GM19023 (cell line): ENCODE data around the gene SLC39A12.
"Not testable (repeated sequence)": the region's sequence is repeated elsewhere in the genome, so short reads cannot be mapped to it uniquely, and the experiment has no call there.

Source experiments
- ATAC-seq: cut with Tn5 transposase; IDR thresholded peaks from one replicate; pipeline ENCODE4 v1.9.1; 2021; ENCODE audit warnings: mild to moderate bottlenecking, moderate library complexity; ENCODE audit not compliant: unreplicated experiment

Gene SLC39A12

DNA sequence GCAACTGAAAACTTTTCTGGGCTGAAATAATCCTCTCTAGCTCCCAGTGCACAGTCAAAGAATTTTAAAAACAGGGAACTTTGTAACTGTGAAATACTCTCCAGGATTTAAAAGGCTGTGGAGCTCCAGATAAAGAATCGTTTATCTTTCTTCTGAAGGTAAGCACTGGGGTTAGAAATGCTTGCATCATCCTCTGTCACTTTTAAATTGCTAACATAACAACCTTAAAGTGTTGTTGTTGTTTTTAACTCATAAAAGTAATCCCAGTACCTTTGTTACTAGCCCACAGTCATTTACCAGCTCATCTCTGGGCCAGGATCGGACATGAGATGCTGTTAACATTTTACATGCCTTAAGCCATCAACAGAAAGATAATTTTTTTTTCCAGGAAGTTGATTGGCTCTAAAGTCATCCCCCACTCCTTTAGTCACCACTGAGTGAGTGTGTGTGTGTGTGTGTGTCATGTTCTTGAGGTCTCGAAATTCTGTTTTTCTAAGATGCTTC, at the start of gene SLC39A12:
Gene SLC39A12 (plus strand): TSS at position 51 of the 504 bp plus-strand sequence. CDS start 1,359 bp downstream, outside the sequence.
- no peak for ATAC-seq

DNA sequence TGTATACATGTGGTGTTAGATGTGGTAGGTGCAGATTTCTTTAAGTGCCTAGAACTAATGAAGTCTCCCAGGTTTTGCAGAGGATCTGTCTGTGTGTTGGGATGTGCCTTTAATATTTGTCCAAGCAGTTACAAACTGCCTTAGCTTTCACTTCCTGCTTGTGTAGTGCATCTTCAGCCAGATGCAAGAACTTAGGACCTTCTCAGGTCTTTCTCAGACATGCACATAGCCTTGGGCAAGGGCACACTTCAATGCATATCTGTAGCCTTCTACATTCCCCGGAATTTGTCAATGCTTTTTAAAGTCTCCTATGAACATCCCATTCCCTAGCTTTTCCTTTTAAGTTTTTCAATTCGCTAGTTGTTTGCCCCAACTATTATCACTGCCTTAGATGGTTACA, 47.2 kb upstream of the SLC39A12 start:
- ATAC-seq = no peak

DNA sequence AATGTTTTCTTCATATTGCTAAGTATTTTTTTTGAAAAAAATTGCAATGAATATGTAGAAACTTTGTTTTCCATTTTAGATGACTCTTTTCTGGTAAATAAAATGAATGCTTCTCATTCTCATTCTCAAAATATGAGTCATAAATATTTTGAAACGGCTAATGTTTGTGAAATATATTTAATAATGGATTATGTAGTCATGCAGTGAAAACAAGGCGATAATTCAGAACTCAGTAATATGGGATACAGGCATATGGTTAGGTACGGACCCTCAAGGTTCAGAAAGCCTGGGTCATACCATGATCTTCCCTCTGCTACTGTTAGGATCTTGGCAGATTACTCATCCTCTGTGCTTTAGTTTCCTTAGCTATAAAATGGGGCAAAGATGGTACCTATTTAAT, 46.2 kb upstream of the SLC39A12 start:
- ATAC-seq = no peak

DNA sequence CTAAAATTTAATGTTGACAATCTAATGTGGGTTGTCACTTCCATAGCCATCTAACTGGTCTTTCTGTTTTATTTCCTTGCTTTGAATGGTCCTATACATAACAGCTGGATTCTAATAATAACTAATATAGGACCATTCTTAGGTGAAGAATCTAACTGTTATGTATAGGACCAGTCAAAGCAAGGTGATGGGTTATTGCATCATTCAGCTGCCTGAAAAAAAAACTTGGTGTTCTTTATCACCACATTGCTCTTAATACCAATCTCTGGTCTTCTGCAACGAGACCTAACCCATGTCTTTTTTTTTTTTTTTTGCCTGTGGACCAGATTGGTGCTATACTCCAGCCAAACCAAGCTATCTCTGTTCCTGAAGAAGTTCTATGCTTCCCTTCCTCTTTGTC, 45.7 kb upstream of the SLC39A12 start:
- ATAC-seq = no peak

DNA sequence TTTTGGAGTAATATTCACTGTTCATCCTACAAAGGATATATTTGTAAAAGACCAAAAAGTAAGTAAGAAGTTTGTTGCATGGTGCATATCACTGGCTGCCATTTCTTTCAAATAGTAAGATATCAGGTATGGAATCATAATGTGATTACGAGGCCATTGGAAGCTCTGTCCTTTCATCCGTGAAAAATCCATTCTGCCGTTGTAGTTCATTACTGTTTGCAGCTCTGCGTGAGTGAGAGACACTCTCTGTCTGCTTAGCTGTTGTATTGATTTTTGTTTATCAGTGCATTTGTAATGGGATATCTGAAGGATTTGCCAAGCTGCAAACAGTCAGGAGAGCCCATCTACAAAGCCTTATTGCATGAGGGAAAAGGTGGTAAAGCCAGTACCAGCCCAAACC, 44.1 kb upstream of the SLC39A12 start:
- ATAC-seq = no peak

DNA sequence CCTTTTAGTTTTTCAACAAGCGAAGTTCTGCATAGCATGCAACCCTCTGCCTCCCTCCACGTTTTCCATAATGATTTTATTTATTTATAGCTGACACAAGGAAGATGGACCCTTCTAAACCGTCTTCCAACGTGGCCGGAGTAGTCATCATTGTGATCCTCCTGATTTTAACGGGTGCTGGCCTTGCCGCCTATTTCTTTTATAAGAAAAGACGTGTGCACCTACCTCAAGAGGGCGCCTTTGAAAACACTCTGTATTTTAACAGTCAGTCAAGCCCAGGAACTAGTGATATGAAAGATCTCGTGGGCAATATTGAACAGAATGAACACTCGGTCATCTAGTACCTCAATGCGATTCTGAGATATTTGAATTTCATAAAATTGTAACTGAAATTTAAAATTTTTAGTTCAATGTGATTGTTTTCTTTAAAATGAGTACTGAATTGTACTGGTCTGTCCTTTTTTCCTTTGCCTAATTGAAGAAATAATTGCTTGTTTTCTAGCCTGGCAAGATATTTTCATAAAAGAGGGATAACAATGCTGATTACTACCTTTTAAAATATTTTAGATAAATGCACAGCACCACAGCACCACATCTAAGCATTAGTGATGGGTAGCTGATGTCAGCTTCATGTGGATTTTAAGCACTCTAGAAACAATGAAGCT, 41.5 kb upstream of the SLC39A12 start:
- no peak for ATAC-seq

DNA sequence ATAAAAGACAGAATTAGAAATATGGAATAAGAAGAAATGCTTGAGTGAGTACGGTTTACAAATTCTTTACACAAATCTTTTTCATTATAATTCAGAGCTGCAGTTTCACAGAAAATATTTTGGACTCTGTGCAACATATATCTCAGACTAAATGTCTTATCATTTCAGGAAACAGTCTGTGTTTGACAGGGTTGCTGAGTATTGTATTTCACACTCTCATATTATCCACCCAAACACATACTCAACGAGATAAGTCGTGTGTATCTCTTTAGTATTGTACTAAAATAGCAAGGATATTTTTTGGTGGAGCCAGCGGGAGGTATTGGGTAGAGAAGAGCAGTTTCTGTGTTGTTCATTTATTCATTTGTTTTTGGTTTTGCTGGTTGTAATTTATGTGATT, 39.0 kb upstream of the SLC39A12 start:
- no peak for ATAC-seq

DNA sequence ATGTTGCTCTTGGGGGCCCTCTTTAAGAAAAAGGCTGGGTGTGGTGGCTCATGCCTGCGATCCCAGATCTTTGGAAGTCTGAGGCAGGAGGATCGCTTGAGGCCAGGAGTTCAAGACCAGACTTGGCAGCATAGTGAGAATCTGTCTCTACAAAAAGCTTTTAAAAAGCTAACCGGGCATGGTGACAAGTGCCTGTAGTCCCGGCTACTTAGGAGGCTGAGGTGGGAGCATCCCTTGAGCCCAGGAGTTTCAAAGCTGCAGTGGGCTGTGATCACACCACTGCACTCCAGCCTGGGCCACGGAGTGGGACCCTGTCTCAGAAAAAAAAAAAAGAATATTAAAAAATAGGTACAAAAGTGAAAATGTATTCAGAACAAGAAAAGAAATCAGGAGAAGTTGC, 38.1 kb upstream of the SLC39A12 start:
- no peak for ATAC-seq

DNA sequence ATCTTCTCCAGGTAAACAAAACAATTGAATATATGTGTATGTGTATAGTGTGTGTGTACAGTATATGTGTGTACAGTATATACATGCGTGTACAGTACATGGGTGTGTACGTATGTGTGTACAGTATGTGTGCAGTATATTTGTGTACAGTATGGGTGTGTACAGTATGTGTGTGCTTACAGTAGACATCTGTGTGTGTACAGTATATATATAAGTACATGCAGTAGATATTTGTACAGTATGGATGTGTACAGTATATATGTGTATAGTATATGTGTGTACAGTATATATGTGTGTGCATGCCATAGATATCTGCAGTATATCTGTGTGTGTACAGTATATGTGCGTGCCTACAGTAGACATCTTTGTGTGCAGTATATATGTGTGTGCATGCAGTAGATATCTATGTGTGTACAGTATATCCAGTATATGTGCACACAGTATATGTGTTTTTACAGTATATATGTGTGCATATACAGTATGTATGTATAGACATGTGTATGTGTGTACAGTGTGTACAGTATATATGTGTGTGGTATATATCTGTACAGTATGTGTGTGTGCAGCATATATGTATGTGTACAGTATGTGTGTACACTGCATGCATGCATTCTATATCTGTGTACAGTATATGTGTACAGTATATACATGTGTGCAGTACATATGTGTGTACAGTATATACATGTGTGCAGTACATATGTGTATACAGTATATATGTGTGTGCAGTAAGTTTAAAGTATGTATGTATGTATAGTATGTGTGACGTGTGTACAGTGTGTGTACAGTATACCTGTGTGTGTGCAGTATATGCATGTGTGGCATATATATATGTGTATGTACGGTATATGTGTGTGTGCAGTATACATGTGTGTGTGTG, 37.3 kb upstream of the SLC39A12 start:
- ATAC-seq = no peak

DNA sequence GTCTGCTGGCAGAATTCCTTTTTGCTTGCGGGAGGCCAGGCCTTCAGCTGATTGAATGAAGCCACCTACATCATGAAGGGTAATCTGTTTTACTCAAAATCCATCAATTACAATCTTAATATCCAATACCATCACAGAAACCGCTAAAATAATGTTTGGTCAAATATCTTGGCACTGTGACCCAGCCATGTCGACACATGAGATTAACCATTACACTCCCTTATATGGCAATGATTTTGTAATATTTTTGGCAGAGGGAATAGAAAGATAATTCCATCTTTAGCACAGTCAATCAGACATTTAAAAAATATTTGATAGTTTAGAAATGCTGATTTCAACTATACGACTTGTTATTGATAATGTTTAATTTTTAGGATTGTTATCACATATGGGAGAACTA, 36.5 kb upstream of the SLC39A12 start:
- no peak for ATAC-seq

DNA sequence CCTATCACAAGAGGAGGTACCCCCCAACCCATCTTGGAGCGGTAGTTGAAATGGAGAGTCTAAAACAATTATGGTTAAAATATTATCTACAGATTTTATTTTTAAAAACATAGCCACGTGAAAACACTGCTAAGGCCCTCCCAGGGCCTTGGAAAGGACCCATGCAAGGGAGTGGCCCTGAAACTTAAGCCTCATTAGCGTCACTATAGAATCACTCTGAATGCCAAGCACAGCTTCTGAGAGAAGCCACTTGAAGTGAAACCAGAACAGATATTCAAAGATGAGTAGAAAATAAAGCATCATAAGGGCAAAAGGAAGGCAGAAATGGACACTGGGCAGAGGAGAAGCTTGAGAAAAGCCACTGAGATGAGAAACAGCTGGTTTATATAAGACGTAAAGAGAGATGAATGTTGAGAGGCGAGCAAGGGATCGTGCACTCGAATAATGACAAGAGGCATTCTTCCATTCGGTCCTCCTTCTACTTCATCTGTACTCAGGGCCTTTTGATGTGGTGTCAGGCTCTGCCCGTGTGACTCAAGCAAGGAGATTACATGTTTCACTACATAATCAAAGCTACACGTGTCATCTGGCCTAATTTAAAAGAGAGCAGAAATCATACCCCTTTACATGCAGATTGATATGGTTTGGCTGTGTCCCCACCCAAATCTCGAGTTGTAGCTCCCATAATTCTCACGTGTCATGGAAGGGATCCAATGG, 33.4 kb upstream of the SLC39A12 start:
- no peak for ATAC-seq

DNA sequence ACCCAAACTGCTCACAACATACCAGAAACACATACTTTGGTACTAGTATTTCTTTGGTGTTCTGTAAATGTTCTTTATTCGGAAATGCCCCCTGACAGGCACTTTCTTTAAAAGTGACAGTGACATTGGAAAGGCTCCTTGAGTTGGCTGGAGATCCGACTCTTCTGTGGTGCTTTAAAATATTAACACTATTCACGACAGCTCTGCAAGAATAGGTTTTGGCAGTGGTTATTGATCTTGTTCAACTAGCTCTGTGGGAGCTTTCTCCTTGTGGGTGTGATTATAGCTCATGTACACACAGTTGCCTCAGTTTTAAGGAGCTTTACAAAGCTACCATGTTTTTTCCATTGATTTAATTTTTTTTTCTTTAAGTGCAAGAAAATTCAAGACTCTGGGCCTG, 30.3 kb upstream of the SLC39A12 start:
- no peak for ATAC-seq

DNA sequence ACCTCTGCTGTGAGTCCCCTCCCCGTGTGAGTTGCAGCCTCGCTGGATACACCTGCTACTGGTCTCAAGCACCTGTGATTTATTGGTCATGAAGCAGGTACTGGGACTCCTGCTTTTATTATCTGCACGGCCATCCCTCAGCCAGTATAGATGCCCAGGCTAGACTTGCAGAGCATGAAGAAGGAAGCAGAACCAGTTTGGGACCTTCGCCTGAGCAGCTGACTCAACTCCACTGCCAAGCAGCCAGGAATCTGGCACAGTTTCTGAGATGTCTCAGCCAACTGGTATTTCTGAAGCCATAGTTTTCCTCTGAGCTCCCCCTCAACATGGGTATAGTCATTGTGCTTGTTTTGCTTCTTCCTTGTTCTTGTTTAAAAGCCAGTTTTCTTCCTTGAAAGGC, 28.0 kb upstream of the SLC39A12 start:
- ATAC-seq = no peak

DNA sequence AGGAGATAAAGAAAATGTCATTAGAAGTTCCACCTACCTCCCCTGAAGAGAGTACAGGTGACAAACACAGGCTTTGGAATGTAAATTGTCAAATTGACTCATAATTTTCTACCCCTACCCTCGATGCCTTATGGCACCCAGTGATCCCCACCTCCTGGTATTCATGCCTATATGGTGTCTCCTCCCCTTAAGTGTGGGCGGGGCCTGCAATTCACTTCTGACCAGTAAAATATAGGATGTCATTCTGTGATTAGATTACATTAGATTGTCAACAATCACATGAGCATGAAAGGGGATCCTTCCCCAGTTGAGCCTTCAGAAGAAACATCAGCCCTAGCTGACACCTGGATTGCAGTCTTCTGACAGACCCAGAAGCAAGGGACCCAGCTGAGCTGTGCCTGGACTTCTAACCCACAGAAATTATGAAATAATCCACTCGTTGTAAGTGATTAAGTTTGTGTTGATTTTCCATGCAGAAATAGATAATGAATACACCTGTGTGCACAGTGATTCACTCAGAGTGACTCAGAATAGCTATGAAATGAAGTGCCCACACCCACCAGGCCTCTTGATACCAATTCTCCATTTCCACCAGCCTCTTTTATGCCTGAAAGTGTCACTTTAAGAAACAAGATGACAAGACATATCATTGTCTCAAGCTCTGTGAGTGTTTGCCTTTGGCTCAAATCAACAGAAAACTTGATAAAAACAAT, 8.5 kb upstream of the SLC39A12 start:
- ATAC-seq = no peak

DNA sequence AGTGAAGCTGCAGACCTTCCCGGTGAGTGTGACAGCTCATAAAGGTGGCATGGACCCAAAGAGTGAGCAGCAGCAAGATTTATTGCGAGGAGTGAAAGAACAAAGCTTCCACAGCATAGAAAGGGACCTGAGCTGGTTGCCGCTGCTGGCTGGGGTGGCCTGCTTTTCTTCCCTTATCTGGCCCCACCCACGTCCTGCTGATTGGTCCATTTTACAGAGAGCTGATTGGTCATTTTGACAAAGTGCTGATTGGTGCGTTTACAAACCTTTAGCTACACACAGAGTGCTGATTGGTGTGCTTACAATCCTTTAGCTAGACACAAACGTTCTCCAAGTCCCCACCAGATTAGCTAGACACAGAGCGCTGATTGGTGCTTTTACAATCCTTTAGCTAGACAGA, 1.4 kb upstream of the SLC39A12 start:
- not testable (repeated sequence) for ATAC-seq

DNA sequence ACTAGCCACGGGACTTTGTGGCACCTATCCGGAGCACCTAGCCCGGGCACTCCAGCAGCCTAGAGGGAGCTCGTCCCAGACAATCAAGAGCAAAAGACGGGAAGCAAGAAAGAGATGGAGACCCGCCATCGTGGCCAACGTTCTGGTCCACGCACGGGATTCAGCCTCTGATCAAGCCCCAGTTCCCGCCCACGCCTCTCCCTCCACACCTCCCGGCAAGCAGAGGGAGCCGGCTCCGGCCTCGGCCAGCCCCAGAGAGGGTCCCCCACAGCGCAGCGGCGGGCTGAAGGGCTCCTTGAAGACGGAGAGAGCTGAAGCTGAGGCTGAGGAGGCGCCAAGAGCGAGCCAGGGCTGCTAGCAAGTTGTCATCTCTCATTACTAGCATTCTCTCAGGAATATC, 992 bp upstream of the SLC39A12 start:
- ATAC-seq = no peak

DNA sequence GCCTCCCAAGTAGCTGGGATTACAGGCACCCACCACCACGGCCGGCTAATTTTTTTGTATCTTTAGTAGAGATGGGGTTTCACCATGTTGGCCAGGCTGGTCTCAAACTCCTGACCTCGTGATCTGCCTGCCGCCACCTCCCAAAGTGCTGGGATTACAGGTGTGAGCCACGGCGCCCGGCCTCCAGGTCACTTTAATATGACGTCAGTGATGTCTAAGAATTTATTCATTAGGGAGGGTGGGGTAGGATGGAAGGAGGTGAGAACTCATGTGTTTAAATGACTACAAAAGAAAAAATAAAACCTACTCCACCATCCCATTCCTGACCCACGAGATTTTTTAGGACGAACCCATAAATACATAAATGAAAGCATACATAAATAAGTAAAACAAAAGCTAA, 2.7 kb downstream of the SLC39A12 start:
- ATAC-seq = not testable (repeated sequence)

DNA sequence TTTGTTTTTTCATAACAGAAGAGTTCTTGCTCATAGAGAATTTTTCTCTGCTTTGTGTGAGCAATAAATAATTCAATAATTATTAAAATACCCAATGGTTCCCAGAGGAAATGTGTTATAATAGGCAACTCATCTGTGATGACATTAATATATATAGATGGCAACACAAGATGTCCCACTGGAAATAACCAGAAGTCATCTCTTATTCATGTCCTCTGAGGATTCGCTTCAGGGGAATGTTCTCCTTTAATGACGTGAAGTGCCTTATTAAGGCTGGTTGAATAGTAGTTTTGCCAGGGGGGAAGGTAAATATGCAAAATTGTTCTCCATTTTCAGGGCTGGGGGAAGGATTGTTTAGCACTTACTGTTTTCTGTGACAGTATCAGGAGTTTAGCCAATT, 3.1 kb downstream of the SLC39A12 start:
- no peak for ATAC-seq

DNA sequence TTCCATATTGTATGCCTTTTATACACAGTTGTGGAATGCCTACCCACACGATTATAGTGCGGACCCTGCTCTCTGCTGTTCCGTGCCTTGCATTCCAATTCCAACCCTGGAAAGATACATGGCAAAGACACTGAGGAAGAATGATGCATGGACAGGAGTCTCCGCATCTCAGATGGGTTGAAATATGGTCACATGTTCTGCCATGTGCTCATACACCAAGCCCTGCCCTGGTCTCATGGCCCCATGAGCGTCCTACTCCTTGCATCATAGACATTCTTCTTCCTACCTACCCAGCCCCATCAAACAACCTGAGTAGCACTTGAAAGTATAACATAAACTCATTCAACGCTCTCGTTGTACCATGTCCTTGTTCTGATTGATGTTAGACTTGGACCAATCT, 6.3 kb downstream of the SLC39A12 start:
- no peak for ATAC-seq

DNA sequence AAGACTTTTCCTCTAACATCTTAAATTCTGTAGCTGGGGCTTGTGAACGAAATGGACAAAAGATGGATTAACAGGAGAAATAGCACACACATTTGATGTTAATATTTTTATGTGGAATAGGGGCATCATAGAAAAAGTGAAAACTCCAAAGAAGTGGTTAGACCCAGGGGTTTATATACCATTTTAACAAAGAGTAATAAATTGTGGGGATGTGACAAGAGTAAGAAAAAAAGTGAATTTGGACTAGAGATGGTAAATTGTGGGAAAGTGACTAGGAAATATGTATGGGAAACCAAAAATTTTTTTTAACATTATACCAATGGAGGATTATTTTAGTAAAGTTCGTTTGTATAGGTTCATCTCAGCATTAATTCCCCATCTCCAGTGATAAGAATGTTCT, 8.2 kb downstream of the SLC39A12 start:
- no peak for ATAC-seq
